GM19372 (cell line): ENCODE results near the gene BICRAL.
"Not testable (repeated sequence)": the region's sequence is repeated elsewhere in the genome, so short reads cannot be mapped to it uniquely, and the experiment has no call there.

Source experiments
- ATAC-seq: cut with Tn5 transposase; IDR thresholded peaks from one replicate; pipeline ENCODE4 v1.9.1; 2021; ENCODE audit warnings: mild to moderate bottlenecking, low read depth, moderate library complexity; ENCODE audit not compliant: unreplicated experiment

The BICRAL gene

DNA sequence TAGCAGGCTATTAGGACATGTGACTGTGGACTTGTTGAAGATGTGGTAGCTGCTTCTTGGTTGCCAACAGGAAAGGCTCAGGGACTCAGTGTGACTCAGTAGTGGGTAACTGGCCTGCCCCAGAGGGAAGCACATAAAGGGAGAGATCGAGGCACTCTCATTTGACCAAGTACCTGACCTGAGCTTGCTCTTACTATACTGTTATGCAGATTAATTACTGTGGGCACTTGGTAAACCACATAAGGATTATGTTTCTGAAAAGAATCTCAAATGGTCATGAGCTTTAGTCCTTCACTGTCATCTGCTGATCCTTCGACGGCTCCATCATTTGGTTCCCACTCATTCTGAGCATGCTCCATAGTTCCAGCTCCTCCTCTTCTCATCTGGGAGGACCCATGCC is 49.4 kb downstream of the BICRAL start:
- no peak for ATAC-seq

DNA sequence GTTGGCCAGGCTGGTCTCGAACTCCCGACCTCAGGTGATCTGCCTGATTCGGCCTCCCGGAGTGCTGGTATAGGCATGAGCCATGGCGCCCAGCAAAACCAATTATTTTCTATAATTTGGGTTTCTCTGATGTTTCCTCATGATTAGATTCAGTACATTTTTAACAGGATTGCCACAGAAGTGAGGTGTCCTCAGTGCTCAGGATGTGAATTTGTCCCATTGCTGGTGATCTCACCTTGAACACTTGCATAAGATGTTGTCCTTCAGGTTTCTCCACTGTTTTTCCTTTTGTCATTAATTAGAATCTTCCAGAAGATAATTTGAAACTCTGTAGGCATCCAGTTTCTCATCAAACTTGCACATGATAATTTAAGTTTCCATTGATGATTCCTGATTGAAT is 52.2 kb downstream of the BICRAL start:
- no peak for ATAC-seq

DNA sequence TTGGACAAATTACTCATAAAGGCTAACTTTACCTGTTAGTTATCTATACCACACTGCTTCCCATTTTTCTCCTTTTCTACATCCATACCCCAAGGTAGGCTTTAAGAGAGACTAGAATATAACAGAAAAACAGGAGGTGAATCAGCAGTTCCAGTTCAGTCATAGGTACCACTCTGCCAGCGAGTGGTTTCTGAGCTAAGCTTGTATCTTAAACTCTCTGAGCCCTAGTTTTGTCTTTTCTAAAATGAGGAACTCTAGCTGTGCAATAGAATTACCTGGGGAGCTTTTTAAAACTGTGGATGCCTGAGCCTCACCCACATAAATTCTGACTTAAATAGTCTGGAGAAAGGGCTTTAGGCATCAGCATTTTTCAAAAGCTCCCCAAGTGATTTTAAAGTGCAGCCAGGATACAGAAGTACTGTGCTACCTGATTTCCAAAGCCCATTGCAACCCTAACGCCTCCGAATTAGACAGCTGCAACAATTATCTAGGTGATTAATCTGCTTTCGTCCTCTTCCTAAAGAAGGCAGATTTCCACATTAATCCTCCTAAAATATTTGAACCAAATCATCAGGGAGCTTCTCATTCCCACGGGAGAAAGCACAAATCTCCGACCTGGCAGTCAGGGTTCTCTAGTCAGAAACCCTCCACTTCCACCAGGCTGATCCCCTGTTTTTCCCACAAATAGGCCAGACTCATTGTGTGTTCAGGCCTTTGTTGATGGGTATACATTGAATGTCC is 60.2 kb downstream of the BICRAL start:
- no peak for ATAC-seq

DNA sequence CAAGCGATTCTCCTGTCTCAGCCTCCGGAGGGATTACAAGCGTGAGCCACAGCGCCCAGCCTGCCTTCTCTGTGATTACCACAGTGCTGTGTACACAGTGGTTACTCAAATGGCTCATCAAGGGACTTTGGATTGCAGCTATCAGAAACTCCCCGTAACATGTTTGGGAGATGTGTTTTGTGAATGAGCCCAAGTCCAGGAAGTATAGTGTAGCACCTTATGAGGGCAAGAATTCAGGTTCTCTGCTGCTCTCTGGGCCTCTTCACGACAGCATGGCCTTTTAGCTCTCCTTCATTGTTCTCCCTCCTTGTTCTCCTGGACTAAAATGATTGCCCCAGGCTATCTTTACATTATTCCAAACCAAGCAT is 63.5 kb downstream of the BICRAL start:
- ATAC-seq: no peak

DNA sequence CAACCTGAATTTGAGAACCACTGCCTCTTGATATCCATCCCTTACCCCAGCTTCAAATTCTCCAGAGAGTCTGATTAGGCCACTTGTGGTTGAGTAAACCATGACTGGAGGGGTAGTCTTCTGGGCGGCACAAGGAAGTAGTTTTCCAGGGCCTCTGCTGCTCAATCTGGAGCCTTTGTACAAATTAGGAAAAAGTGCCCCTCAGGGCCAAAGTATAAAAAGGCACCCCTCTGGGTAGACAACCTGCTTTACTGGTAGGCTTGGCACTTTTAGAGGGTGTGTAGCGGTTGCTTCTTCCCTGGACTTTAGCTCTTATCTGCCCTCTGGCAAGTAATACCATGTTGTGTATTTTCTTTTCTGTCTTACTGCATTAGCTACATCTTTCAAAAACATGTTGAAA is 64.7 kb downstream of the BICRAL start:
- no peak for ATAC-seq

DNA sequence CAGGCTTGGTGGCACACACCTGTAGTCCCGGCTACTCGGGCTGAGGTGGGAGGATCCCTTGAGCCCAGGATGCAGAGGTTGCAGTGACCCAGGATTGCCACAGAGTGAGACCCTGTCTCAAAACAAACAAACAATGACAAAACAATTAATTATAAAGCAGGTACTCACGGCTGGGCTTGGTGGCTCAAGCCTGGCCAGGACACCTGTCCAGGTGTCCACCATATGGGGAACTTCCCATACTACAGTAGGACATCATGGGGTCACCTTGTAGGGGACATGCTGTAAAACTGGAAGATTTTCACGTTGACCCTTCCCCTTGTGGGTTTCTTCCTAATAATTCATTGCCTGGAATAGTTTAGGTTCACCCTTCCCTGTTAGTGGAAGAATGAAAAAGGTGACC is 66.8 kb downstream of the BICRAL start:
- no peak for ATAC-seq

DNA sequence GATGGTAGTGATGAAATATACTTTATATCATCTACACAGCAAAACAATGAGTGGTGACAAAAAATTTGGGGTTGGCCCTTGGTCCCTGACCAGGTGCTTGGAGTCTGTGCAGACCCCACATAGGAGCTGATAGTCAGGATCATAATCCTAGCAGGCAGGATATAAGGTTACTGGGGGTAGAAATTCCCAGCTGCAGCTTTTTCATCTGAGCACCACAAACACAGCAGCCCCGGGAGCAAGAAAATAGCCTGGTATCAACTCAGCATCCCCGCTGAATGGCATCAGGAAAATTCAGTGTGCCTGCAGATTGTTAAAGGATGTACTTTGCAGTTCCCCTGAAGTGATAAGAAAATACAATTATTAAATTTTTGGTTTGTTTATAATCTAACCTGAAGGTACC is 69.7 kb downstream of the BICRAL start:
- no peak for ATAC-seq

DNA sequence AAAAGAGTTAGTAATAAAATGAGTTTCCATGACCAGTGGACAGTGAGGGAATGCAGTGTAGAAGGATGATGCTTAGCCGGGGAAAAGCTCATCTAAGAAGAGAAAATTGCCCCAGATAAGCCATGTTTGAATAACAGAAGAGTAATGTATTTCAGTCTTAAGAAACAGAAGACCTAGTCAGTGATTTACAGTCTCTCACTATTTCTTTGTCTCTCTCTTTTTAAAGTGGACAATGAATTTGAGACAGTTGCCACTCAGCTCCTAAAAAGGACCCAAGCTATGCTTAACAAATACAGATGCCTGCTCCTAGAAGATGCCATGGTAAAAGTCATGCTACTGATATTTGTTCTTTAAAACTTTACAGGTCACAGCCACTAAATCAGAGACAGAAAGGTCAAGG is 78.2 kb downstream of the BICRAL start:
- no peak for ATAC-seq

DNA sequence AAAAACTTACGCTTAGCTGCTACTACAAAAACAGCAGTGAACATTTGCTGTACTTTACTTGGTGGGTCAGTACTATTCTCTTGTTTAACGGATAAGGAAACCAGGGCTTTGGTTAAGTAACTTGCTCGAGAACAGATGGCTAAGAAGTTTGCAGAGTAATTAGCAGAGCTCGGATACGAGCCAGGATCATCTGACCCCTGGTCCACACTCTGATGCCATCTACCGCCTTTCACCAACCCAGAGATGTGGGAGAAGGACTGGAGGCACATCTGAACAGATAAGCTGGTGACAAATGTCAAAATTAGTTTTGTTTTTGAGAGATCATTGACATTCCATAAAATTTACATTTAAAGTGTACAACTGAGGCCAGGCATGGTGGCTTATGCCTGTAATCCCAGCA is 78.6 kb downstream of the BICRAL start:
- ATAC-seq: no peak

DNA sequence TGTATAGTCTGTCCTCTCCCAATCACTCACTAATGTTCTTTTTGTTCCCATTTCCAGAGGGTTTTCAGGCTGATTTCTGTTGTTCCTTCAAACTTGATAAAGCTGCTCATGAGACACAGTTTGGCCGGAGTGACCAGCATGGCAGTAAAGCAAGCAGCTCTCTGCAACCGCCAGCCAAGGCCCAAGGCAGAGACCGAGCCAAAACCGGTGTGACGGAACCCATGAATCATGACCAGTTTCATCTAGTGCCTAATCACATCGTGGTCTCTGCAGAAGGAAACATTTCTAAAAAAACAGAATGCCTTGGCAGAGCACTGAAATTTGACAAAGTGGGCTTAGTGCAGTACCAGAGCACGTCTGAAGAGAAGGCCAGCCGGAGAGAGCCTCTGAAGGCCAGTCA is 82.8 kb downstream of the BICRAL start:
- no peak for ATAC-seq

DNA sequence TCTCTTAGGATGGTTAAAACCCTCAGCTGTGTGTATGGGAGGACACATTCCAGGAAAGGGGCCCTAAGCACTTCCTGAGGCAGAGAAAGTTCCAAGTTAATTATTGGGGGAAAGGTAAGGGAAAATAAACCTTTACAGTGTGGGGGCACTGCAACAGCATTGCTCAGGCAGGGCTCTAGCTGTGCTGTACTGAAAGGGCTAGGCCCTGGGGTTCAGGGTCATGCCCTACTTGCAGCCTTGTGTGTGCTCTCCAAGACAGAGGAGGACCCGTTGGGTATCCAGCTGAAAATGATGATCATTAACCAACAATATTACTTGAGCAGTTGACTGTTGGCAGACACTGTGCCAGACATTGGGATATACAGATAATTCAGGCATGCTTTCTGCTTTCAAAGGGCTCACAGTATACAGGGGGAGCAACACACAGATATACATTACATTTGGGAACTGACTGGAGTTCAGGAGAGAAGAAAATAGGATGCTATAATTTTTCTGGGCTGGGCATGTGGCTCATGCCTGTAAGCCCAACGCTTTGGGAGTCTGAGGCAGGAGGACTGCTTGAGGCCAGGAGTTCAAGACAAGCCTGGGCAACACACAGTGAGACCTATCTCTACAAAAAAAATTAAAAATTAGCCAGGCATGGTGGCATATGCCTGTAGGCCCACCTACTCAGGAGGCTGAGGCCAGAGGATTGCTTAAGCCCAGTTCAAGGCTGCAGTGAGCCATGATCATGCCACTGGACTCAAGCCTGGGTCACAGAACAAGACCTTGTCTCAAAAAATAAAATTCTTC is 88.5 kb downstream of the BICRAL start:
- no peak for ATAC-seq

DNA sequence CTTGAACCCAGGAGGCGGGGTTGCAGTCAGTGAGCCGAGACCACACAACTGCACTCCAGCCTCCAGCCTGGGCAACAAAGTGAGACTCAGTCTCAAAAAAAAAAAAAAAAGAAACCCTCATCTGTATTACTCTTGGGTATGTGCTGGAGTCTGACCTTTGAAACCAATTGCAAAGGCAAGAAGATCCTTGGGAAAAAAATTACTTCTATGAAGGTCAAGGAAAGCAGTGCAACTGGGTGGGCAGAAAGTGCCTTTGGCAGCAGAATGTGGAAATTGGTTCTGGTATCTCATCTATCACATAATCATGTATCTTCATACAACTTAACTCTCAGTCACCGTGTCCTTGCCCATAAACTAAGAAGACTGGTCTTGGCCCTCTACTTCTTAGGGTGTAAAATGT is 89.9 kb downstream of the BICRAL start:
- no peak for ATAC-seq

DNA sequence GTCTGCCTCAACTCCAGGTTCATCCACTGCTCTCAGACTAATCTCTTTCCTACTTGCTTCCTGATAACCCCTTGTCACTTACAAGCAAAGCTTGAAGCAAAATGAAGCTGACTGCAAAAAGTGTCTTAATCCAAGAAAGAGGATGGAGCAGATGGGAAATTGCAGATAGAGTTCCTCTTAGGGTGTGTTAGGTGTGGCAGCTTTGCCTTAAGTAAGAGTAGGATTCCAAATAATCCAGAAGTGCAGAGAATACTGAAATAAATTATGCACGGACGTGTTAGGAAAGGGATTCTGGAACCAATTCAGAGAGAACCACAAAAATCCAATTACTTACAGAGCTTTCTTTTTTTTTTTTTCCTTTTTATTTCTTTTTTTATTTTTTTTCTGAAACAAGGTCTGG is 91.5 kb downstream of the BICRAL start:
- no peak for ATAC-seq

DNA sequence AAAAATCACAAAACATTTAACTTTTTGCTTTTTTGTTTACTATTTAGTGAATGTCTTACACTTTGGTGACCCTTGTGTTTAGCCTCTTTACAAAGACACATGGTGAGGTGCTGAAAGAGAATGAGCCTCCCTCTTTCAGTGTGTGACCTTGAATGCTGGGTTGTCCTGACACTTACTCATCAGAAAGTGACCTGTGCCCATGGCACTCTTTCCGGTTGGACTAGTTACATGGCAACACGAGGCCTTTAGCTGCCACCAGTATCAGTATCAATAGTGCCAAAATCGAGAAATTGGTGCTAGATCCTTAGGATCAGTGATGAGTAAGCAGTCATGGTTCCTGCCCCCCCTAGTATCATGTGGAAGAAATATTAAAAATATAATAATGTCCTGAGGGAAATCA is 95.8 kb downstream of the BICRAL start:
- no peak for ATAC-seq

DNA sequence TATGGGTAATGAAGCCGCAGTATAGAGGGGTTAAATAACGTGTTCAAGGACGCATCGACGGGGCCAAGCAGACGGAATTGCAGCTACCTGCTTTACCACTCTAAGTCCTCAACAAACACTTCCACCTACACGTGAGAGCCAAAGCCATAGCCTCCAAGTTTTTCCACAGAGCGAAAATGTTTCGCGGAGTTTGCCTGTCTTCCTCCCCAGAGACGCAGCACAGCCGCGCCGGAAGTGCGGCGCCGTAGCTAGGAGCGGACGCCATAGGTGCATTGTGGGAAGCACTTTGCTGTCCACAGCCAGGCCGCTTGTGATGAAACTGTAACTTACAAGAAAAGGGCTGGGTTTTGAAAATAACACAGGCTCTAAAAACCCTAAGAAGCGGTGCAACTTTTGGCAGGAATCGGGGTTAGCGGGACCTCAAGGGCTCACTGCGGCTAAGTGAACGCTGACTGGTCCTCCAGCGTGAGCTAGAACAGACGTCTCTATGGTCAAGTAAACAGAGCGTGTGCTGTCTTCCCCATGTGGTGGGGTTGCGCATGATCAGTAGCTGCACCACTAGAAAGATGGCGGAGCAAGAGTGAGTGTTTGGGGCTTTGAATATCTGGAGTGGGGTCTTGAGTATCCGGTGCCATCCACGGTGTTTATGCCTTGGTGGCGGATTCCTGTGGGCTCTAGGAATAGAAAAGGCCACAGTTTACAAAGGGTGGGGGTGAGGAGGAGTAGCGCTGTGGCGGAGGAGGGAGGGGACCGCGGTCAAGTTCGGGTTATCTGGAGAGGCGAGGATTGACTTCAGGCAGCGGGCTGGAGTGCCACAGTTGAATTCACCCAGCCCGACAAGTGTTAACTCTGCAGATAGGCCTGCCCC is 97.8 kb downstream of the BICRAL start, which contains the start of gene RPL7L1:
Gene RPL7L1 (plus strand): TSS at position 245 of the 868 bp plus-strand sequence. CDS start 295 bp downstream, at position 540.
- ATAC-seq: peak; percentile 91

DNA sequence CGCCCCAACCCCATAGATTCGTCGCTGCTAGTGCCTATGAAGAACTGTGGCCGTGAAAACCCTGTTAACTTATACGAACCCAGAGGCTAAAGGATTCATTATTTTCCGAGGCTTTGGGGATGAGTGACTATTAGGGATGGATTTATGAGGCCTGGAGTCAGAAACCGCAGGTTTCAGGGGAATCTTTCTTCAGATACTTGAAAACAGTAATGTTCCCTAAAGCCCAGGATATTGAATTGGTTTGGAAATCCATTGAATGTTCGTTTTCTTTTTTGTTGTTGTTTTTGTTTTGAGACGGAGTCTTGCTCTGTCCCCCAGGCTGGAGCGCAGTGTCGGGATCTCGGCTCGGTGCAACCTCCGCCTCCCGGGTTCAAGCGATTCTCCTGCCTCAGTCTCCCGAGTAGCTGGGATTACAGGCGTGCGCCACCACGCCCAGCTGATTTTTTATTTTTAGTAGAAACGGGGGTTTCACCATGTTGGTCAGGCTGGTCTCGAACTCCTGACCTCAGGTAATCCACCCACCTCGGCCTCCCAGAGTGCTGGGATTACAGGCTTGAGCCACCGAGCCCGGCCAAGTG is 98.5 kb downstream of the BICRAL start:
- ATAC-seq: not testable (repeated sequence)

DNA sequence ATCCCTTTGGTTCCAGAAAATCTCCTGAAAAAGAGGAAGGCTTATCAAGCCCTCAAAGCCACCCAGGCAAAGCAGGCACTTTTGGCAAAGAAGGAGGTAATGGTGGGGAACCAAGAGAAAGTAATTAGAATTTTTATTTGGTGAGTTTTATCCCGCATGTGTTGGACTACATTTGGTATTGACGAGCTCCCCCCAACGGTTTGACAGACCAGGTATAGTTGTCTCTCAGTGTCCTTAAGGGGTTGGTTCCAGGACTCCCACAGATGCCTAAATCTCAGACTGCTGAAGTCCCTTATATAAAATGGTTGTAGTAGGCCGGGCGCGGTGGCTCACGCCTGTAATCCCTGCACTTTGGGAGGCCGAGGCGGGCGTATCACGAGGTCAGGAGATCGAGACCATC is 99.0 kb downstream of the BICRAL start:
- ATAC-seq: not testable (repeated sequence)

DNA sequence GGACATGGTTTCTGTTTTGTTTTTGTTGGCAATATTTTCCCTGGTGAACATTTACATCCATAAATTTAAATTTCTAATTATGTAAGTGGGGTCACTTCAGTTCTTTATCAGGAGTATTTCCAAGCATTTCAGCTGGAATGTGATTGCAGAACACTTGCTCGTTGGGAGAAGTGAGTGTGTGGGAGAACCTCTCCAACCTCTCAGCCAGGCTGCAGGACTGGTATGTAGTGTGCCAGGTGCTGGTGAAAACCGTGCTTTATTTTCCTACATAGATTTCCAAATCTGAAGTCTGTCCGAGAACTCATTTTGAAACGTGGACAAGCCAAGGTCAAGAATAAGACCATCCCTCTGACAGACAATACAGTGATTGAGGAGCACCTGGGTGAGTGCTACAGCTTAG is 103.8 kb downstream of the BICRAL start:
- no peak for ATAC-seq

DNA sequence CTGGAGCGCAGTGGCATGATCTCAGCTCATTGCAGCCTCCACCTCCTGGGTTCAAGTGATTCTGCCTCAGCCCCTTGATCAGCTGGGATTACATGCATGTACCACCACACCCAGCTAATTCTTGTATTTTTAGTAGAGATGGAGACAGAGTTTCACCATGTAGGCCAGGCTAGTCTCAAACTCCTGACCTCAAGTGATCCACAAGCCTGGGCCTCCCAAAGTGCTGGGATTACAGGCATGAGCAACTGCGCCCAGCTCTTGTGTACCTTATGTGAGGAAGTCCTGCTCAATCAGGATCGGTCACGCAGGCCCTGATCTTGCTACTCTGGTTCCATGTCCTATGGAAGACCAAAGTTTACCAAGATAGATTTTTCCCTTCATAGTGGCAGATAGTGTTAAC is 106.3 kb downstream of the BICRAL start:
- not testable (repeated sequence) for ATAC-seq

DNA sequence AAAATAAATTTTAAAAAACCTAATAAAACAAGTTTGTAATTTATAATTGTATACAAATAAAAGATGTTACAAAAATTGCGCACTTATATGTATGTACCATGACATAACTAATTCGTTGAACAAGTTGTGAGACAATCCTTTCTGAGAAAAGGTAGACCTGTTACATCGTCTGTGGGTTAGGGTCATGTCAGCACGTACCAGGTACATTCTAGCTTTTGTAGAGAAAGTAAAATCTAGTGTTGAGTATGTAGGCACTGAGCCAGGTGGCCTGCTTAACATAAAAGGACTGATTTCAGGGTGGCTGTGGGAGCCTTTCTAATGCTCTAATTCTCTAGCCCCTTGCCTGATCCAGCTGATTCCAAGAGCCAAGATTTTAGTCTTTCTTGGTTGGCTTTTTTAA is 108.0 kb downstream of the BICRAL start:
- no peak for ATAC-seq
